Loucy (cell line): ENCODE results near the gene MYH10.

Experiments
- H2AFZ ChIP-seq: fragments of 200-600 bp; sonication (generic); 2 replicates; pipeline ENCODE4 v1.6.0; 2016; ENCODE audit warnings: antibody characterized with exemption, mild to moderate bottlenecking, low read length, moderate library complexity
- H3F3A ChIP-seq: fragments of 200-600 bp; 2 replicates; pipeline ENCODE4 v1.6.0; 2016; ENCODE audit warnings: antibody characterized with exemption, low read depth, mild to moderate bottlenecking
- H3K27me3 ChIP-seq: fragments of 200-600 bp; sonication (generic); 2 replicates; pipeline ENCODE4 v1.6.1; 2014; ENCODE audit warnings: low read length, mild to moderate bottlenecking; ENCODE audit not compliant: insufficient read depth, poor library complexity, severe bottlenecking
- H3K36me3 ChIP-seq: fragments of 200-600 bp; sonication (generic); 2 replicates; pipeline ENCODE4 v1.6.1; 2016; ENCODE audit warnings: low read length; ENCODE audit not compliant: insufficient read depth
- H3K4me1 ChIP-seq: fragments of 200-600 bp; sonication (generic); 2 replicates; pipeline ENCODE4 v1.5.1; 2014; ENCODE audit warnings: low read length, mild to moderate bottlenecking; ENCODE audit not compliant: insufficient read depth, poor library complexity, severe bottlenecking
- H3K4me2 ChIP-seq: fragments of 200-600 bp; sonication (generic); 2 replicates; pipeline ENCODE4 v1.6.0; 2014; ENCODE audit warnings: antibody characterized with exemption, low read length, low read depth, mild to moderate bottlenecking; ENCODE audit not compliant: poor library complexity, severe bottlenecking
- H3K4me3 ChIP-seq: fragments of 200-600 bp; sonication (generic); 2 replicates; pipeline ENCODE4 v1.5.1; 2014; ENCODE audit warnings: low read length, mild to moderate bottlenecking, mixed read lengths; ENCODE audit not compliant: poor library complexity, severe bottlenecking
- H3K79me2 ChIP-seq: fragments of 200-600 bp; sonication (generic); 2 replicates; pipeline ENCODE4 v1.6.1; 2014; ENCODE audit warnings: low read length; ENCODE audit not compliant: insufficient read depth
- H3K9ac ChIP-seq: fragments of 200-600 bp; sonication (generic); 2 replicates; pipeline ENCODE4 v1.6.0; 2014; ENCODE audit warnings: mild to moderate bottlenecking, low read depth, low read length, moderate library complexity; ENCODE audit not compliant: poor library complexity, severe bottlenecking
- H3K9me2 ChIP-seq: fragments of 200-600 bp; sonication (generic); replicated peaks from 2 replicates; pipeline ENCODE4 v1.6.1; 2016; ENCODE audit warnings: low read depth, low read length, mixed read lengths
- H3K9me3 ChIP-seq: fragments of 200-600 bp; sonication (generic); 2 replicates; pipeline ENCODE4 v1.6.1; 2014; ENCODE audit warnings: mild to moderate bottlenecking, antibody characterized with exemption, low read length, low read depth; ENCODE audit not compliant: insufficient read depth
- H4K20me1 ChIP-seq: fragments of 200-600 bp; sonication (generic); 2 replicates; pipeline ENCODE4 v1.6.0; 2014; ENCODE audit warnings: antibody characterized with exemption, low read length, mild to moderate bottlenecking; ENCODE audit not compliant: insufficient read depth, poor library complexity, severe bottlenecking
- CTCF ChIP-seq: fragments of 200-600 bp; sonication (generic); conservative IDR thresholded peaks from 2 replicates; pipeline ENCODE4 v1.5.1; 2014; ENCODE audit warnings: mild to moderate bottlenecking, antibody characterized with exemption, low read length
- EZH2phosphoT487 ChIP-seq: fragments of 200-600 bp; IDR thresholded peaks from 2 replicates; pipeline ENCODE4 v1.6.1; 2018; ENCODE audit warnings: antibody characterized with exemption, mild to moderate bottlenecking, moderate library complexity, borderline replicate concordance

The MYH10 gene

GRCh38 chr17:8435245-8436168 is 195.0 kb downstream of the MYH10 start, which contains the start of gene NDEL1:
Gene NDEL1 (plus strand): TSS chr17:8435884. CDS start chr17:8444272, 8,388 bp downstream.
- Histone ChIP-seq H2AFZ (peak within 1 kb of the TSS; percentile 72), H3F3A (no peaks in the 10 kb centered on the region), H3K4me3 (peak within 1 kb of the TSS; percentile 86), H3K79me2 (peaks cover 43% of the 10 kb centered on the region), H3K9ac (peak within 1 kb of the TSS; percentile 86), H3K9me2 (no peaks in the 10 kb centered on the region), H3K9me3 (no peaks in the 10 kb centered on the region), H3K4me1 (peaks cover 31% of the 10 kb centered on the region), H3K27me3 (no peaks in the 10 kb centered on the region), H3K36me3 (no peaks in the 10 kb centered on the region), H4K20me1 (peaks cover 28% of the 10 kb centered on the region), H3K4me2 (peak within 1 kb of the TSS; percentile 93)
- TF ChIP-seq CTCF, result no peak
- no peak for TF ChIP-seq EZH2phosphoT487

- Histone ChIP-seq H3K9me2 (no peaks in the 10 kb centered on the region), H3K9me3 (no peaks in the 10 kb centered on the region), H3K79me2 (no peaks in the 10 kb centered on the region), H3K4me3 (no peak overlapping the region), H3F3A (no peaks in the 10 kb centered on the region), H3K9ac (no peak overlapping the region), H4K20me1 (no peaks in the 10 kb centered on the region), H2AFZ (no peak overlapping the region), H3K4me1 (peaks cover 4% of the 10 kb centered on the region), H3K4me2 (no peak overlapping the region), H3K27me3 (no peaks in the 10 kb centered on the region), H3K36me3 (no peaks in the 10 kb centered on the region)
- TF ChIP-seq CTCF, result no peak
- no peak for TF ChIP-seq EZH2phosphoT487
Measured at GRCh38 chr17:8430966-8431365, 199.6 kb downstream of the MYH10 start.

GRCh38 chr17:8426802-8427201 is 203.7 kb downstream of the MYH10 start:
- H2AFZ ChIP-seq, result no peak overlapping the region

More at GRCh38 chr17:8426802-8427201, 203.7 kb downstream of the MYH10 start:
- no peak for TF ChIP-seq EZH2phosphoT487
- no peak for TF ChIP-seq CTCF
- H3K4me3 ChIP-seq, result no peak overlapping the region
- H3K9me3 ChIP-seq, result no peaks in the 10 kb centered on the region
- H3K4me1 ChIP-seq, result no peaks in the 10 kb centered on the region
- H3K79me2 ChIP-seq, result no peaks in the 10 kb centered on the region
- no peaks in the 10 kb centered on the region for H3F3A ChIP-seq
- no peaks in the 10 kb centered on the region for H4K20me1 ChIP-seq
- no peaks in the 10 kb centered on the region for H3K27me3 ChIP-seq
- H3K36me3 ChIP-seq, result no peaks in the 10 kb centered on the region
- H3K9me2 ChIP-seq, result no peaks in the 10 kb centered on the region
- no peak overlapping the region for H3K4me2 ChIP-seq
- H3K9ac ChIP-seq, result no peak overlapping the region
